NCI-H2227 (cell line): Measurements from ENCODE around the gene PCGF3.
"Not testable (repeated sequence)": the region's sequence is repeated elsewhere in the genome, so short reads cannot be mapped to it uniquely, and the experiment has no call there.

Experiments
- DNase-seq: peaks from one replicate; lab custom pipeline; 2025; ENCODE audit not compliant: unreplicated experiment; lab: John Stamatoyannopoulos, UW

PCGF3 gene

DNA sequence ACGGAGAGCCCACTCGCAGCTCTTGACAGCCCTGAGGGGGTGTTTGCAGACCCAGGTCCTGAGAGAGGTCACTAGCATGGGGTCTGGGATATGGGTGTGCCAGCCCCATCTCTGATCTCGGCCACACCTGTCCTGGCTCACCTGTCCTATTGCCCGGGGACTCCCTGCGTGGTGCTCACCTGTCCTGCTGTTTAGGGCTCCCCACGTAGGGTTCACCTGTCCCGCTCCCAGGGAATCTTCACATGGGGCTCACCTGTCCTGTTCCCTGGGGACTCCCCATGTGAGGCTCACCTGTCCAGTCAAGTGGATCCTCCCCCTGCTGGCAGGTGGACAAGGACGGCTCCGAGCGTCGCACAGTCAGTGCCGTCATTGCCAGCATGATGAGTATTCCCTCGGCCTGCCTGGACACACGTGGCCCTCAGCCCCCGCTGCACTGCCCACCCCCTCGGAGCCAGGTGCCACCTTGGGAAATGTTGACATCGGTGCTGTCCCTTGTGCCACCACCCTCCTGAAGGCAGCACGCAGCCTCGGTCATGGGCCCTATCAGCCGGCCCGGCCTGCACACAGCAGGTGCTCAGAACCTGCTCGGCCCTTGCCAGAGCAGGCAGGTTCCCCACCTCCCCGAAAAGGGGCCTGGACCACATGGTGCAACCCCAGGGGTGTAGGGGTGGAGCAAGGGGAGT, 23.0 kb upstream of the PCGF3 start:
- no peak for DNase-seq

DNA sequence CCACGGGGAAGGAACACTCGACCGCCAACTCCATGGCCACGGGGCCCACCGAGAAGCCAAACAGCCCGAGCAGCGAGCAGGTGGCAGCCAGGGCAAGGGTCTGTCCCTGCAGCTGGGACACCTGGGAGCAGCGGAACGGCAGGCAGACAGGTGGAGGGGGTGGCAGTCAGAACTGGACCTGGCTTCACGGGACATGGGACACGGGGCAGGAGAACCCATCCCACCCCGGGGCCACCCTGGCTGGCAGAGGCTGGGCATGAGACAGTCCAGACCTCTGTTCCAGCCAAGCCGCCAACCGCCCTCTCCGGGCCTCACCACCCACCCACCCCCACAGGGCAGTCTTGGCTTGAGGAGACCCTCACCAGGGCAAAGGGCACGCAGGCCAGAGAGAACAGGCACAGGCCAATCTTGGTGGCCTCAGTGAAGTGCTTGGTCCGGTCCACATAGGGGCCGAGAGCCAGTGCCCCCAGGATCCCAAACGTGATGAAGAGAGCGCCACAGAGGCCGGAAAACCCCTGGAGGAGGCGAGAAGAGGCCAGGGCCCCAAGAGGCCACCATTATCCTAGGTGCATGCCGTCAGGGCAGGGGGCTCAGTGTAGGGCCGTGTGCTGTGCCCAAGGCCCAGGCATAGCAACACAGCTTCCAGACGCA, 22.3 kb upstream of the PCGF3 start:
- no peak for DNase-seq

DNA sequence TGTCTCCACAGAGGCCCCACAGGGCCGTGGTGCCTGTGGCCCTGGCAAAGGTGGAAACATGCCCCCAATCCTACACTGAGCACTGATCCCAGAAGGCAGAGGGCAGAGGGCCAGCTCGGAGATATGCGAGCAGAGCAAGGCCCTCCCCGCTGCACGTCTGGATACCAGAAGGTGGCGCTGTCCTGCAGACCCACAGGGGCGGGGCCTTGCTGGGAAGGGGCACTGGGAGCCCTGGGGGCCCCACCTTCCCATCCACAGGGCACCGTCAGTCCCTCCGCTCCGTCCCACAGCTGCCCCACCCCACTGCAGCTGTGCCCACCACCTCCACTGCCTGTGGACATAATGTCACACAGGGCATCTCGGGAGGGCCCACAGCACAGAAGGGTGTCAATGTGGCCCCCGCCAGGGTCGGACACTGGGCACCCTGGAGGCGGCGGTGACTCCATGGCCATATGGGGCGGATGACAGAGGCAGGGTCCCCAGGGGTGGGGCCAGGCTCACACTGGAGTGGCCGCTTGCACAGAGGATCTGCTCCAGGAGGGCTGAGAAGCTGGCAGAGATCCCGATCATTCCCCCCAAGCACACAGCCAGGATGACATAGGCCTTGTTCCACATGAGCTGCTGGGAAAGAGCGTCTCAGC, 21.5 kb upstream of the PCGF3 start:
- DNase-seq, result peak; percentile 26

DNA sequence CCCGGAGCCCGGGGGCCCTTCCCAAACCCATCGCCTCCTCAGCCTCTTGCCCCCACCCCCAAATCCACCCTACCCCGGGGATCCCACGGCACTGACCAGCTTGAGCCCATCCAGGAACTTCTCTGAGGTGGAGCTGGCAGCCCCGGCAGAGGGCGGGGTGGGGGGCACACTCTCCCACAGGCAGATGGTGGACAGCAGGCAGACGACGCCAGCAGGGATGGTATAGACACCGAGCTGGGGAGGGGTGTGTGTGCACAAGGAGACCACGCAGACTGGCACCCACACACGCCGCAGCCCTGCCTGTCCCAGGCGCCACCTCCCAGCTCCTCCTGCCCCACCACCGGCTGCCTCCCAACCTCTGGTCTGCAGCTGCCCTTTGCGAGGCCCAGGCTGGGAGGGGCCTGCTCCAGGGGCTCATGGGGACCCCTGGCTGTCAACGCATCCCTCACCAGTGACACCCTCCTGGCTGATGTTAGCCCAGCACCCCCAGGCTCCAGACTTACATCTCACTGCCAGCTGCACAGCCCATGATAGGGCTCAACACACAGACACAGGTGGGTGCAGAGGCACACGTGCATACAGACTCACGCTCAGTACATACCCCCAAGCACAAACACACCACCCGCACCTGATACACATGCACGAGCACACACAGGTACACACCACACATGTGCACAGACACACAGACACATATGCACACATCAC, 20.9 kb upstream of the PCGF3 start:
- no peak for DNase-seq

GRCh38 chr4:685679-686412, 19.8 kb upstream of the PCGF3 start:
- DNase-seq, result no peak

- no peak for DNase-seq
Observed at GRCh38 chr4:686413-687040, 19.1 kb upstream of the PCGF3 start.

GRCh38 chr4:687048-687970, 18.3 kb upstream of the PCGF3 start:
- no peak for DNase-seq

DNA sequence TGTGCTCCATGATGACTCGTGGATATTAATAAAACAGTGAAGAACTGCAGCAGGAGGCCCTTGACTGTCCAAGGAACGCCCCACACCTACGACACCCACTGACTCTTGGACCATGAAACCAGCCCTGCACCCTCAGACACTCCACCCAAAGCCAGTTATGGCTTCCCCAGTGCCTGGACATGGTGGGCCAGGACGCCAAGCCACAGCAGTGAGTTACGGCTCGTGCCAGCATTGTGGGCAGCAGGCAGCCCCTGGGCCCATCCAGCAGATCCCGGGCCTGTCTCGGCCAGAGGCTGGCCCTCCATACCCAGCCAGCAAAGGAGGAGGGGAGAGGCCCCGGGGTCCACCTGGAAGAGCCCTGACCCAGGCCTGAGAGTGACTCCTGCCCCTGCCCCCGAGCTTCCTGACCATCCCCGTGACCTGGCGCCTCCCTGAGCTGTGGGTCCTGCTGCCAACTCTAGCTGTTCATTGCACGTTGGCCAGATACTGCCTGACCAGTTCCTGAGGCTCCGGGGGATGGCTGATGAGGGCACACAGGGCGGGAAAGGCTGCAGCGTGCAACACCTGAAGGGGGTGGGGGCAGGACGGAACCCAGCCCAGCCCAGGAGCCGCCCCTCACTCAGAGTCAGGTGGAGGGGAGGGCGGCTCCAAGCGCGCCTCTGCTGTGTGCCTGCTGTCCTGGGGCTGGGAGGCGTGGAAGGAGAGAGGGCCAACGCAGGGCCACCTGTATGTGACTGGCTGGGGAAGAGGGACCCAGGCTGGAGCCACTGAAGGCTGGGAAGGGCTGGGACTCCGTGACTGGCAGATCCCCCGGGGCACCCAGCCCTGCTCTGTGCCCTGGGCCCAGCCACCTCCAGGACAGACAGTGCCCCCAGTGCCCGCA, 17.4 kb upstream of the PCGF3 start:
- no peak for DNase-seq

- DNase-seq, result no peak
Observed at GRCh38 chr4:688854-689681, 16.6 kb upstream of the PCGF3 start, which contains the start of gene SLC49A3. Gene SLC49A3 (minus strand): TSS chr4:689151. CDS start chr4:689127, 24 bp downstream.

GRCh38 chr4:689723-690122, 15.9 kb upstream of the PCGF3 start:
- no peak for DNase-seq

DNA sequence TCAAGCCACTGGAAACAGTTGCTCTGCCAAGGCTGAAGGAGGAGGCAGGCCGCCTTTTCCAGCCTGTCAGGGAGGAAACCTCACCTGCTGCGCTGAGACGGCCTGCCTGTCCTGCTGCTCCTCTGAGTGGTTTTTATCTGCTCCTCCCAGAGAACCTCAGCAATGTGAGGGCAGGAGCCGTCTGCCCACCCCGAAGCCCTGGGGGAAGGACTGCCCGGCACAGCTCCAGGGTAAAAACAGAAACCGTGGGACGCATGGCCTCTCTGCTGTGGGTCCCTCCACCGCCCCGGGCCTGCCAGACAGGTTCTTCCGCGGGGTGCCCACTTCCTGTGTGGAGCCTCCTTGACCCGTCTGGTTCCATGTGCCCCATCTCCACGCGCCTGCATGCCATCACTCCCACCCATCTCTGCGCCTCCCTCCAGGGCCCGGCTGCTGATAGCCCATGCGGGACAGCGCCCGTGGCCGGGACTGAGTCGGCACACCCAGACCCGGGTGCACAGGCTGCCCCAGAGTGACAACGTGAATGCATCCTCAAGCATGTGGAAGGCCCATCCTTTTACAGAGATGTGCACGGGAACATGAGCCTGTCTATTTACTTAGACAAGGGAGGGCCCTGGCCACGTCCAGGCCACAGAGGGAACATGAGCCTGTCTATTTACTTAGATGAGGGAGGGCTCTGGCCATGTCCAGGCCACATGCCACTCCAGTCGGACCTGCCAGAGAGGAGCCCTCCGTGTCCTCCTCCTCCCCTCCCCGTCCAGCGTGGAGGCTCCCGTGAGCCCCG, 12.7 kb upstream of the PCGF3 start:
- no peak for DNase-seq

DNA sequence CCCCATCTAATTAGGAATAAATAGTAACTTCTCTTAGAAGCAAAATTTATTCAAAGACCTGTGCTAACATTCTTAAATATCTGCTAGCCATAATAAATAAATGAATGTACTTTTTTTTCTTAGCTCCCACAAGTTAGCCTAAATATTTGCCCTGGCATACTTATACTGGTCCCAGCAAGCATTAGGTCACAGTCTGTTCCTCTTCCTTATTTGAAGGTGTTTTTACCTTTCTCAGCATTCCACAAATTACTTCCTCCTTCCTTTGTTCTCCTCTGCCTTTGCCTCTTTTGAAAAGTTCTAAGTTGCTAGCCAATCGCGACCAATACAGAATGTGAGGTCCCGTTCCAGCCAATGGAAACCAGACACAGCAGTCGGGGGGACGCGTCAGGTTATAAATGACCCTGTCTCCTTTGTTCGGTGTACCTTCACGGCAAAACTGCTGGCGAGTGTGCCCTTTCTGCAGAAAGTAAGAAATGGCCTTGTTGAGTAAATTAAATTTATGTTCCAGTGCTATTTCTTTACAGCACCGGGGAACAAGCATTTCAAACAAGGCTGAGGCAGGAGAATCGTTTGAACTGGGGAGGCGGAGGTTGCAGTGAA, 11.2 kb upstream of the PCGF3 start:
- DNase-seq, result not testable (repeated sequence)

- no peak for DNase-seq
Observed at GRCh38 chr4:699816-700580, 5.6 kb upstream of the PCGF3 start.

GRCh38 chr4:700587-701264, 4.9 kb upstream of the PCGF3 start:
- DNase-seq, result no peak

DNA sequence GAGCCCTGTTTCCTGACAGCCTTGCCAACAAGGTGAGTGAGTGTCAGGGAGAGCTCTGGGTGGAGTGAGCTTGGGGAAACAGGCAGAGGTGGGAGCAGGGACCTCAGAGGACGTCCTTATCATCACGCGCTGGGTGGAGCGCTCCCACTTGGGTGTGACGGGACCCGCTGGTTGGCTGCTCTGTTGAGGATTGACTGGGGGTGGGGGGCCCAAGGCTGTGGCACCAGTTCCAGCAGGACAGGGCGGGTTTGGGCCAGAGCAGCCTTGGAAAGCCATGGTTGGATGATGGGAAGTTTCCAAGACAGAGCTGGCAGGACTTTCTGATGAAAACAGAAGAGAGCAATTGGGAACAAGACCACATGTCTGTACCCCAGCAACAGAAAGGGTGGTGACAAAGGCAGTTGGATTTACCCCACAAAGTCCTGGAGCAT, 3.0 kb upstream of the PCGF3 start:
- no peak for DNase-seq
